HL-60 (cell line): Measurements from ENCODE around the gene SNTG2.

Experiments
- CTCF ChIP-seq: IDR thresholded peaks from one replicate; pipeline ENCODE4 v1.5.1; 2011; ENCODE audit warnings: low read length, control low read depth, inconsistent platforms; ENCODE audit not compliant: insufficient read depth
- POLR2AphosphoS5 ChIP-seq: IDR thresholded peaks from 2 replicates; pipeline ENCODE4 v1.6.1; 2012; ENCODE audit warnings: low read depth

GRCh38 chr2:1210352-1210751, 259.7 kb downstream of the SNTG2 start:
- TF ChIP-seq CTCF (no peak), POLR2AphosphoS5 (no peak)
